NB4 (cell line): ENCODE data around the gene MARK1.

Source experiments
- MYC ChIP-seq: IDR thresholded peaks from 2 replicates; pipeline ENCODE4 v1.6.1; 2011; ENCODE audit warnings: low read depth, low read length
- POLR2A ChIP-seq: IDR thresholded peaks from 2 replicates; pipeline ENCODE4 v1.6.1; 2011; ENCODE audit warnings: mild to moderate bottlenecking; ENCODE audit not compliant: insufficient read length; ENCODE audit errors: extremely low read depth
- TF ChIP-seq, protein P1 (sequence below): IDR thresholded peaks from one replicate; pipeline ENCODE4 v1.5.1; 2012; ENCODE audit warnings: low read depth, low read length
- TF ChIP-seq, protein P2 (sequence below): IDR thresholded peaks from 2 replicates; pipeline ENCODE4 v1.6.1; 2011; ENCODE audit warnings: low read depth, low read length

DNA sequence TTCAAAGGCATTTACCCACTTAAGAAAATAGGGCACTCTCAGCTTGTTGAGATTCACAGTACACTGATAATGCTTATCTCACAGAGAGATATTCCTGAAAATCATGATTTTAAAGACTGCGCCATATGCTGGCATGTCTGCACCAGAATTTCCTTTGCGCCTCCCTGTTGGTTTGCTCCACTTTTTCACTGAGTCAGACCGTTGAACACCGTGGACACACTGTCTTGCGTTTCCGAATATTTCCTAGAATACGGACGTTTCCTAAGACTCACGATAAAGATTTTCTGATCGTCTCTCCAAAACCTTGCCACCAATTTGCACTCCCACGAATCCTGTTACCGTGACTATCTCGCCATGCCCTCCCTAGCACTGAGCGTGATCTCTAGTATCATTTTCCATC is 161.7 kb downstream of the MARK1 start:
- TF ChIP-seq, protein P1, sequence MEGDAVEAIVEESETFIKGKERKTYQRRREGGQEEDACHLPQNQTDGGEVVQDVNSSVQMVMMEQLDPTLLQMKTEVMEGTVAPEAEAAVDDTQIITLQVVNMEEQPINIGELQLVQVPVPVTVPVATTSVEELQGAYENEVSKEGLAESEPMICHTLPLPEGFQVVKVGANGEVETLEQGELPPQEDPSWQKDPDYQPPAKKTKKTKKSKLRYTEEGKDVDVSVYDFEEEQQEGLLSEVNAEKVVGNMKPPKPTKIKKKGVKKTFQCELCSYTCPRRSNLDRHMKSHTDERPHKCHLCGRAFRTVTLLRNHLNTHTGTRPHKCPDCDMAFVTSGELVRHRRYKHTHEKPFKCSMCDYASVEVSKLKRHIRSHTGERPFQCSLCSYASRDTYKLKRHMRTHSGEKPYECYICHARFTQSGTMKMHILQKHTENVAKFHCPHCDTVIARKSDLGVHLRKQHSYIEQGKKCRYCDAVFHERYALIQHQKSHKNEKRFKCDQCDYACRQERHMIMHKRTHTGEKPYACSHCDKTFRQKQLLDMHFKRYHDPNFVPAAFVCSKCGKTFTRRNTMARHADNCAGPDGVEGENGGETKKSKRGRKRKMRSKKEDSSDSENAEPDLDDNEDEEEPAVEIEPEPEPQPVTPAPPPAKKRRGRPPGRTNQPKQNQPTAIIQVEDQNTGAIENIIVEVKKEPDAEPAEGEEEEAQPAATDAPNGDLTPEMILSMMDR: no peak
- TF ChIP-seq POLR2A (no peak), MYC (no peak)
- TF ChIP-seq, protein P2, sequence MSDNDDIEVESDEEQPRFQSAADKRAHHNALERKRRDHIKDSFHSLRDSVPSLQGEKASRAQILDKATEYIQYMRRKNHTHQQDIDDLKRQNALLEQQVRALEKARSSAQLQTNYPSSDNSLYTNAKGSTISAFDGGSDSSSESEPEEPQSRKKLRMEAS: no peak
